ENCODE measurements around the gene ROMO1. TPM values are rescaled to one million over a fixed set of nuclear protein-coding genes. Genes with fewer than 3 reads are reported as not detected.
A peak's percentile ranks its signal among the peaks of the same experiment; 100 is the strongest.
"Not testable (repeated sequence)": the region's sequence is repeated elsewhere in the genome, so short reads cannot be mapped to it uniquely, and the experiment has no call there.

Gene ROMO1
- total RNA-seq, 2 donors from 2014 or later: 93.0 to 134 TPM

DNA sequence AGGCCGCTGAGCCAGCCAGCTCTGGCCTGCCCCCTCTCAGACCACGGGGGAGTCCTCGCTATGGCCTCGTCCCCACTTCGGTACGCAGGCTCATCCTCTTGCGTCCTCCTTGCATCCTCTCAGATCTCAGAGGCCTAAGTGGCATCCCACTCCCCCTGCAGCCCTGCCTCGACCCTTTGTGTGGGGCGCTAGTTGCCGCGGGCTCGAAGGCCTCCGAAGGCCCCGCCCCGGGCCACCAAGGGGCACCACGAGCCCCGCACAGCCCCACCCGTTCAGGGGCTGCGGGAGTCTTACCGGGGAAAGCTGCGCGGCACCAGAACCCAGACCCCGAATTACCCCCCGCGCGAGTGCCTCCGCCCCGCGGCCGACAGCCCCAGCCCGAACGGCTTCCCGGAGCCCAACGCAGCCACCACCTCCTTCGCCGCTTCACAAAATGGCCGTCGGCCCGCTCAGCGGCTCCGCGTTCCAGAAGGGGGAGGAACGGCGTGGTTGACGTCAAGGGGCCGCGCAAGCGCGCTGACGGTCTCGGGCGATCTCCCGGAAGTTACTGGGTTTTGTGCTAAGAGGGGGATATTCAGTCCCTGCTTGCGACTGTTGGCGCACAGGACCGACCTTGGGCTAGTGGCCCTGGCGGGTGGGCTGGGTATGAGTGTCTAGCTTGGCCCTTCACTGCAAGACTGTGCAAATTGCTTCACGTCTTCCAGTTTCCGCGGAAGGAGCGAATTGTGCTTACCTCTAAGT is 34.6 kb upstream of the ROMO1 start, which contains the start of the genes CPNE1 and RBM12:
CPNE1 (minus strand) TSS at position 435 of the 741 bp plus-strand sequence. CDS start 31,977 bp downstream, outside the sequence.
RBM12 (minus strand) TSS at position 435 of the 741 bp plus-strand sequence. CDS start 9,578 bp downstream, outside the sequence.
- H3K27me3 Mint-ChIP-seq: no peaks in the 10 kb centered on the region
- peaks cover 39% of the 10 kb centered on the region for H3K4me1 Mint-ChIP-seq
- peak within 1 kb of the TSS; percentile 87 for H3K27ac Mint-ChIP-seq
- ATAC-seq (replicated peaks): peak; percentile 69
- H3K4me3 Mint-ChIP-seq: peak within 1 kb of the TSS; percentile 90
- no peaks in the 10 kb centered on the region for H3K9me3 Mint-ChIP-seq
- H3K36me3 Mint-ChIP-seq (ENCODE audit: low read depth): peaks cover 63% of the 10 kb centered on the region

DNA sequence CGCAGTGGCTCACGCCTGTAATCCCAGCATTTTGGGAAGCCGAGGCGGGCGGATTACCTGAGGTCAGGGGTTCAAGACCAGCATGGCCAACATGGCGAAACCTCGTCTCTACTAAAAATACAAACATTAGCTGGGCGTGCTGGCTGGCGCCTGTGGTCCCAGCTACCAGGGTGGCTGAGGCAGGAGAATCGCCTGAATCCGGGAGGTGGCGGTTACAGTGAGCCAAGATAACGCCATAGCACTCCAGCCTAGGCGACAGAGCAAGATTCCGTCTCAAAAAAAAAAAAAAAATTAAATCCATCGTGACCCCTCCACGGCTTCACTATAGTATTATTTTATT is 33.3 kb upstream of the ROMO1 start:
- no peak overlapping the region for H3K4me3 Mint-ChIP-seq
- H3K27ac Mint-ChIP-seq: no peak overlapping the region
- no peaks in the 10 kb centered on the region for H3K9me3 Mint-ChIP-seq
- H3K4me1 Mint-ChIP-seq: peaks cover 27% of the 10 kb centered on the region
- no peak for ATAC-seq (replicated peaks)
- no peaks in the 10 kb centered on the region for H3K27me3 Mint-ChIP-seq
- peaks cover 67% of the 10 kb centered on the region for H3K36me3 Mint-ChIP-seq (ENCODE audit: low read depth)

DNA sequence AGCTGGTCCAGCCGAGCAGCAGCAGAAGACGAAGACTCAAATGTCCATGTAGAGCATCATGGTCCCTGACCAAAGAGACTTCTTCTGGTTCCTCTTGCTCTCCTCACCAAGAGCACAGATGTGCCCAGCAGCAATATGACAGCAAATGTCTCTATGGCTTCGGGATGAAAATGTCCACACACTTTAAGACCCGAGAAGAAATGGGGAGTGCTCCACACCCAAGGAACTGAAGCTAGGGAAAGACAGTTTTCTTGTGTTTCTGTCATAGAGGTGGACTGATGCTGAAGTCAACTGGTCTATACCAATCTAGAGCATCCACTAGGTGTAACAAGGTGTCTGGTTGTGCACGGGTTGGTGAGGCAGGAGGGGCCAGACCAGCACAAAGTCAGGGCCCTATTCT is 30.0 kb upstream of the ROMO1 start:
- ATAC-seq (replicated peaks): no peak
- Mint-ChIP-seq H3K27ac (peak overlapping the region; percentile 16), H3K4me3 (no peak overlapping the region), H3K9me3 (no peaks in the 10 kb centered on the region), H3K36me3 (ENCODE audit: low read depth) (peaks cover 67% of the 10 kb centered on the region), H3K4me1 (peaks cover 4% of the 10 kb centered on the region), H3K27me3 (no peaks in the 10 kb centered on the region)

DNA sequence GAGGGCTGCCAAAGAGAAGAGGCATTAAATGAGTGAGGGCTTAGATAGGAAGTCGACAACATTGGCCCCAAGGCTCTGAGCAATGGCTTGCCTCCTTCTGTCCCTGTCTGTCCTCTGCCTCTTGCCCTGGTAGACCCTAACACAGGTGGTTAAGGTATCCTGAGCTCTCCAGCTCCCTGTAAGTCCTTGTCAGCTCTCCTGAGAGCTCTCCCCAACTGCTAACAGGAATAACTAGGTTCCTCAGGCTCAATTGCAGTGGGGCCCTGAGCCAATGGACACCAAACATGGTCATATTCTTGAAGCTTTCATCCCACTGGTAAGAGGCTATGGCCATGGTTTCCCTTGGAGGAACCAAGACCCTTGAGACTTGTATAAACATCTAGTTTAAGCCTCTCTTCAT is 29.5 kb upstream of the ROMO1 start:
- Mint-ChIP-seq H3K27me3 (no peaks in the 10 kb centered on the region), H3K4me3 (no peak overlapping the region), H3K27ac (peak overlapping the region; percentile 16)

DNA sequence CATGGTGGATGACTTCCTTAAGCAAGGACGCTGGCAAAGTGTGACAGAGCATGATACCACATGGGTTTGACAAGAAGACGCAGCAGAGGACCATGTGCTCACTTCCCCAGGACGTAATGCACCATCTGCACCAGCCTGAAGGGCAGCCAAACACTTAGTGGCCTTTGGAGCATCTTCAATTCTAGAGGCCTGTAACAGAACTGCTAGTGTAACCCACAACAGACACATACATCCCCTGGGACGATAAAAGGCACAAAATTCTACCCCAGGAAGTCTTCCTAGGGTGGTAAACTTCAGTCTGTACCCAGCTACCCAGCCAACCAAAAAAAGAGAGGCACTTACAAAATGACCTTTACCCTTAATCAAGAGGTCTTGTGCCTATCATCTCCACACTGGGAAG is 25.3 kb upstream of the ROMO1 start:
- Mint-ChIP-seq H3K36me3 (ENCODE audit: low read depth) (peaks cover 90% of the 10 kb centered on the region), H3K27ac (no peak overlapping the region), H3K27me3 (no peaks in the 10 kb centered on the region), H3K9me3 (no peaks in the 10 kb centered on the region), H3K4me3 (no peak overlapping the region), H3K4me1 (no peaks in the 10 kb centered on the region)
- ATAC-seq (replicated peaks): no peak

More for the DNA sequence above, 29.5 kb upstream of the ROMO1 start:
- no peak for ATAC-seq (replicated peaks)
- peaks cover 4% of the 10 kb centered on the region for H3K4me1 Mint-ChIP-seq
- H3K36me3 Mint-ChIP-seq (ENCODE audit: low read depth): peaks cover 64% of the 10 kb centered on the region
- H3K9me3 Mint-ChIP-seq: no peaks in the 10 kb centered on the region

DNA sequence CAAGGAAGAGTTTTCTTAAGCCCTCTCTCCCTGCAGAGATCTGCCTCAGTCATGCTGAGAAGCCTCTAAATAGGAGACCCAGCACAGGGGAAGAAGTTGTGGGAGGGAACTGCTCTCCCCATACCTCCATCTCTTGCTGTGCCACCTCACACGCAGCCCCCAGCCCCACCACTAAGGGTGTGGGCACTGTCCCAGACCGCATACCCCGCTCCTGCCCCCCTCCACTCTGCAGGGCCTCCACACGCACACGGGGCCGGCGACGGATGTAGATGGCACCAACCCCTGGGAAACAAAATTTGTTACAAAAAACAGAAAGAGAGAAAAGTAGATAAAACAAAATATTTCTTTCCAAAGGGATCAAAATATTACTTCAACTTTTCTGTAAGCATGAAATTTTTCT is 24.3 kb upstream of the ROMO1 start:
- H3K4me1 Mint-ChIP-seq: no peaks in the 10 kb centered on the region
- H3K27me3 Mint-ChIP-seq: no peaks in the 10 kb centered on the region
- no peak overlapping the region for H3K4me3 Mint-ChIP-seq
- H3K9me3 Mint-ChIP-seq: no peaks in the 10 kb centered on the region
- peaks cover 88% of the 10 kb centered on the region for H3K36me3 Mint-ChIP-seq (ENCODE audit: low read depth)
- H3K27ac Mint-ChIP-seq: no peak overlapping the region
- no peak for ATAC-seq (replicated peaks)

DNA sequence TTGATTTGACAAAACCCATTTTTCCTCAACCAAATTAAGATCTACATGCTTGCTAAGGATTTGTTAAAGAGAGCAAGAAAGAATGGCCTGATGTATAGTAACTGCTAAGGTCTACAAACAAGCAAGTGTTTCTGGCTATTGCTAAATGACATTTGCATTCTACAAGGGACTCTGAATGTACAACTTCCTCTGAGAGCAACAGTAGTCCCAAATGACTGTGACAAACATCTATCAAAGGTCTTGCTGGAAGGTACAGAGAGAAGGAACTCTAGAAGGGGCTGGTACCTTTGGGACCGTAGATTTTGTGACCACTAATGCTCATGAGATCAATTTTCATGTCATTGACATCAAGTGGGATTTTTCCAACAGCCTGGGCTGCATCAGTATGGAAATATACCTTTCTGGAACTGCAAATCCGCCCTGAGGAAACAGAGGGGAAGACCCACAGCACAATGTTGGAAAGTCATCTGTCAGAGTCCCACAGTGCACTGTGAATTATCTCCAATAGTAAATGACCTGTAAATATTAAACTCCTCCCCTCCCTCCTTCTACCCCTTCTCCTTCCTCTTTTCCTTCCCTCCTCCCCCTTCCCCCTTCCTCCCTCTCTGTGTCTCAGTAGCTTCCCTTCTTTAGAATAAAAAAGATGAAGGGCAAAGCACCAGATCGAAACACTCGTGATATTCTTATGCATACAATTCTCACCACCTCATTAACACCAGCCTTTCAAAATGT is 18.6 kb upstream of the ROMO1 start:
- Mint-ChIP-seq H3K4me1 (no peaks in the 10 kb centered on the region), H3K36me3 (ENCODE audit: low read depth) (peaks cover 66% of the 10 kb centered on the region), H3K27me3 (no peaks in the 10 kb centered on the region), H3K27ac (peak overlapping the region; percentile 17), H3K9me3 (no peaks in the 10 kb centered on the region), H3K4me3 (no peak overlapping the region)
- ATAC-seq (replicated peaks): no peak

DNA sequence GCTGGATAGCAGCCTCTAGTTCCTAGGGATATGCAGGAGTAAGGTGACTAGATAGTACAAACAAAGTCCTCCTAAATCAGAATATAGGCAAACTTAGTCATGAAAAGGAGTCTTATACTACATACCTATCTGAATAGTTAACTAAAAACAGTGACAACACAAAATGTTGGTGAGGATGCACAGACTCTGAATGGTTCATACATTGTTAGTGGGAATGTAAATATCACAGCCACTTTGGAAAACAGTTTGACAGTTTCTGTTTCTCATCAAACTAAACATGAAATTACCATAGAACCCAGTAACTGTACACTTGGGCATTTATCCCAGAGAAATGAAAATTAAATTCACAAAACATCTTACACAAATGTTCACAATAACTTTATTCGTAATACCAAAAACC is 17.2 kb upstream of the ROMO1 start:
- H3K36me3 Mint-ChIP-seq (ENCODE audit: low read depth): peaks cover 63% of the 10 kb centered on the region
- no peaks in the 10 kb centered on the region for H3K27me3 Mint-ChIP-seq
- H3K9me3 Mint-ChIP-seq: no peaks in the 10 kb centered on the region
- no peak overlapping the region for H3K27ac Mint-ChIP-seq
- H3K4me1 Mint-ChIP-seq: no peaks in the 10 kb centered on the region
- H3K4me3 Mint-ChIP-seq: no peak overlapping the region
- ATAC-seq (replicated peaks): no peak

DNA sequence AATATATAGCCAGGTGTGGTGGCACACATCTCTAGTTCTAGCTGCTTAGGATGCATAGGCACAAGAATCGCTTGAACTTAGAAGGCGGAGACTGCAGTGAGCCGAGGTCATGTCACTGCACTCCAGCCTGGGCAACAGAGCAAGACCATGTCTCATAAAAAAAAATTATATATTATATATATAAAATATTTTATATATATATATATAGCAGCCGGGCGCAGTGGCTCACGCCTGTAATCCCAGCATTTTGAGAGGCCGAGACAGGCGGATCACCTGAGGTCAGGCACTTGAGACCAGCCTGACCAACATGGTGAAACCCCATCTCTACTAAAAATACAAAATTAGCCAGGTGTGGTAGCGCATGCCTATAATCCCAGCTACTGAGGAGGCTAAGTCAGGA is 13.8 kb upstream of the ROMO1 start:
- not testable (repeated sequence) for ATAC-seq (replicated peaks); H3K27ac Mint-ChIP-seq; H3K27me3 Mint-ChIP-seq; H3K4me1 Mint-ChIP-seq; H3K4me3 Mint-ChIP-seq; H3K9me3 Mint-ChIP-seq
- H3K36me3 Mint-ChIP-seq (ENCODE audit: low read depth): peaks cover 62% of the 10 kb centered on the region

DNA sequence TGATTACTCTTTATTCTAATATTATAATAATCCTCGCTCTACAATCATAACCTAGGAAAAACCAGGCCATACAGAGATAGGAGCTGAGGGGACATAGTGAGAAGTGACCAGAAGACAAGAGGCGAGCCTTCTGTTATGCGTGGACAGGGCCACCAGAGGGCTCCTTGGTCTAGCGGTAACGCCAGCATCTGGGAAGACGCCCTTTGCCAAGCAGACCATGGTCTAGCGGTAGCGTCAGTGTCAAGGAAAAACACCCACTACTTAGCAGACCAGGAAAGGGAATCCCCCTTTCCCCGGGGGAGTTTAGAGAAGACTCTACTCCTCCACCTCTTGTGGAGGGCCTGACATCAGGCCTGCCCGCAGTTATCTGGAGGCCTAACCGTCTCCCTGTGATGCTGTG is 12.3 kb upstream of the ROMO1 start:
- not testable (repeated sequence) for H3K9me3 Mint-ChIP-seq; H3K27me3 Mint-ChIP-seq; ATAC-seq (replicated peaks); H3K27ac Mint-ChIP-seq; H3K4me3 Mint-ChIP-seq; H3K4me1 Mint-ChIP-seq
- H3K36me3 Mint-ChIP-seq (ENCODE audit: low read depth): peaks cover 60% of the 10 kb centered on the region

DNA sequence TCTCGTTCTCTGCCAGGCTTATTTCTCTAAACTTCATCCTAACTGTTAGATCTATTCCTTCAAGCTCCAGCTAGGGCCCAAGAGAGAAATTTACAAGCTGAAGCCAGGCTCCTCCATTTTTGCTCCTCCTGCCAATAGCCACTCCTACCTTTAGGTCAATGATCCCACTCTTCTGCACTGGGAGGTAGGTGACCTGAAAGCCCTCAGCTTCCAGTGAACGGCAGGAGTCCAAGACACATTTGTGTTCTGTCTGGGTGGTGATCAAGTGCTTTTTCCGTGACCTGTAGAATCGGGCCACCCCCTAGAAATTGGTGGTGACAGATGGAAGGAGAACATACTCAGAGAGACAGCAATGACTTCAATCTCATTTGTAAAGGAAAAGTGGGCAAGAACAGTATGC is 8.9 kb upstream of the ROMO1 start:
- no peaks in the 10 kb centered on the region for H3K9me3 Mint-ChIP-seq

DNA sequence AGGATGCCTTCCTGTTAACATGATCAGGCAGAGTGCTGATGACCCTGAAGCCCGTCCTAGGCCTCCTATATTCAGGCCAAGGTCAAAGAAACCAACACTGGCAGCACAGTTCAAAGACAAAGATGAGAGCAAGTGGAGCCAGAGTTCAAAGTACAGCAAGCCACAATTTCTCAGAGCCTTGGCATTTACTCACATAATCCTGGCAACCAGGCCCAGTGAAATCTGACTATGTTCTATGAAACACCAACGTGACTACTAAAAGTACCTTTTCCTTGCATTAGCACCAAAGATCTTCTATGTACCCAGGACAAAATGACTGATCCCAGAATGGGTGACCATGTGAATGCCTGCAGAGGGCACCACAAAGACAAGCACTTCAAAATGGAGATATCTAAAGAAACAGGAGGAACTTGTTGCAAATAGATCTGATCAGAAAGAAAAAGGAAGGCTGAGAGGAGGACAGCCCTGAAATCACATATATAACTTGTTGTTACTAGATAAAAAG is 3.9 kb upstream of the ROMO1 start:
- Mint-ChIP-seq H3K27me3 (no peaks in the 10 kb centered on the region), H3K36me3 (ENCODE audit: low read depth) (peaks cover 82% of the 10 kb centered on the region), H3K4me1 (peaks cover 18% of the 10 kb centered on the region), H3K9me3 (no peaks in the 10 kb centered on the region), H3K4me3 (no peak overlapping the region), H3K27ac (no peak overlapping the region)
- ATAC-seq (replicated peaks): no peak

More for the DNA sequence above, 8.9 kb upstream of the ROMO1 start:
- no peak overlapping the region for H3K4me3 Mint-ChIP-seq
- H3K4me1 Mint-ChIP-seq: peaks cover 4% of the 10 kb centered on the region
- ATAC-seq (replicated peaks): no peak
- peaks cover 79% of the 10 kb centered on the region for H3K36me3 Mint-ChIP-seq (ENCODE audit: low read depth)
- H3K27me3 Mint-ChIP-seq: no peaks in the 10 kb centered on the region
- no peak overlapping the region for H3K27ac Mint-ChIP-seq

DNA sequence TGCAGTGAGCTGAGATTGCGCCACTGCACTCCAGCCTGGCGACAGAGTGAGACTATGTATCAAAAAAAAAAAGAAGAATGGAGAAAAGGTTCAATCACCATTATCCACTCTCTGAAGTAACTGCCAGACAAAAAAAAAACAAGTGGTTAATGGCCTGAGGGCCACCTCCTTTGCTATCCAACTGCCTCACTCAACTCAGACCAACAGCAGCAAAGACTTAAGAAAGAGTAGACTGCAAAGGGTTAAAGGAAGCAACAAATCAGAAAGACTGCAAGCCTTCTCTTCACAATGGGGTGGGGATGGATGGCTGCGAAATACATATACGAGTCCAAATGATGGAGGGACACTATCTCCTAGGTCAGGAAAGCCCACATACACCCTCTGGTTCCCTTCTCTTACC is 3.2 kb upstream of the ROMO1 start:
- Mint-ChIP-seq H3K36me3 (ENCODE audit: low read depth) (peaks cover 82% of the 10 kb centered on the region), H3K27me3 (no peaks in the 10 kb centered on the region), H3K4me1 (peaks cover 16% of the 10 kb centered on the region), H3K27ac (no peak overlapping the region), H3K4me3 (no peak overlapping the region), H3K9me3 (no peaks in the 10 kb centered on the region)
- ATAC-seq (replicated peaks): no peak

DNA sequence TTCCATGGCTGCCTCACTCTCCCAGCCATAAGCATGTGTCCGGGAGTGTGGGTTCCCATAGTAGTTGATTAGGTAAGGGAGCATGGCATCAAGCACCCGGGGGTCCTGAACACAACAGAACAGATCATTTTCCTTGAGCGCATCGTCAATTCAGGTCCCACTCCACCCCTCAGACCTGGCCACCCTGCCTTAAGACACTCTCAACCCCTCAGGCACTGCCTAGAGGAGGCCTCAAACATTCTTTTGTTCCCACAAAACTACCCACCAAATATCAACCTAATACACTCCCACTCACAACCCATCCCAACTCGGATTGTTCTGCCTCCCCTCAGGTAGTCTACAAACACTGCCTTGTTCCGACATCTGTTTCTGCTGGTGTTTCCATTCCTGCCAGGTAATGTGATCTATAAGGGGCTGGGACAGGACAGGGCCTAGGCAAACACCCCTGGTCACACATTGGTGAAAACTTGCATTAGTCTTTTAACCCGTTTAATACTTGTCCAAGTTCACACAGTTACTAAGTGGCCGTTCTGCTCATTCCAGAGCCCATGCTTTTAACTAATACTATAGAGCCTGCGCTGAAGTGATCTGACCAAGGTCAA is 1.4 kb upstream of the ROMO1 start:
- H3K9me3 Mint-ChIP-seq: no peaks in the 10 kb centered on the region
- H3K27me3 Mint-ChIP-seq: no peaks in the 10 kb centered on the region
- H3K27ac Mint-ChIP-seq: peak overlapping the region; percentile 95
- H3K4me1 Mint-ChIP-seq: peaks cover 16% of the 10 kb centered on the region
- H3K36me3 Mint-ChIP-seq (ENCODE audit: low read depth): peaks cover 87% of the 10 kb centered on the region
- H3K4me3 Mint-ChIP-seq: peak overlapping the region; percentile 96
- ATAC-seq (replicated peaks): no peak
